Suprapubic skin (tissue), 4 donors: Measurements from ENCODE around the gene HDGFL1. TPM values are rescaled to one million over a fixed set of nuclear protein-coding genes. Genes with fewer than 3 reads are reported as not detected.

Source experiments
- DNase-seq, 2 donors: peaks; one replicate each; pipeline ENCODE4 v3.0.0-alpha.2; 2019; ENCODE audit warnings: low spot score in 2 of 2
- H3K27ac ChIP-seq: fragments of 200-600 bp; sonication (generic); one replicate; pipeline ENCODE4 v1.5.1; 2019
- H3K27me3 ChIP-seq: fragments of 200-600 bp; sonication (generic); one replicate; pipeline ENCODE4 v1.5.1; 2019
- H3K36me3 ChIP-seq: fragments of 200-600 bp; sonication (generic); one replicate; pipeline ENCODE4 v1.5.1; 2019
- H3K4me1 ChIP-seq: fragments of 200-600 bp; sonication (generic); one replicate; pipeline ENCODE4 v1.5.1; 2019
- H3K4me3 ChIP-seq: fragments of 200-600 bp; sonication (generic); one replicate; pipeline ENCODE4 v1.5.1; 2019; ENCODE audit warnings: mild to moderate bottlenecking
- H3K9me3 ChIP-seq: fragments of 200-600 bp; sonication (generic); one replicate; pipeline ENCODE4 v1.5.1; 2019
- CTCF ChIP-seq, 2 donors: fragments of 200-600 bp in 1 of 2; fragments of 450-650 bp in 1 of 2; sonication (generic) in 1 of 2; IDR thresholded peaks; one replicate each; pipeline ENCODE4 v1.5.1; 2016 to 2019; ENCODE audit warnings: antibody characterized with exemption in 2 of 2, mild to moderate bottlenecking in 1 of 2, moderate library complexity in 1 of 2
- EP300 ChIP-seq: sonication (generic); formaldehyde crosslinking; IDR thresholded peaks from one replicate; pipeline ENCODE4 v1.6.1; 2017; ENCODE audit warnings: antibody characterized with exemption
- POLR2A ChIP-seq, 2 donors: fragments of 450-650 bp; IDR thresholded peaks; one replicate each; pipeline ENCODE4 v1.6.1; 2017; ENCODE audit warnings: antibody characterized with exemption in 2 of 2, mild to moderate bottlenecking in 2 of 2, moderate library complexity in 2 of 2
- POLR2AphosphoS5 ChIP-seq, 3 donors: sonication (generic); formaldehyde crosslinking; IDR thresholded peaks; one replicate each; pipeline ENCODE4 v1.6.1; 2017; ENCODE audit warnings: antibody characterized with exemption in 3 of 3
- WGBS: methylation state at CpG from one replicate; pipeline ENCODE4 v1.1.5; 2018; 5-methylcytosine and 5-hydroxymethylcytosine counted together
- total RNA-seq, 4 donors: library from RNA; depleted of rRNA; stranded (reverse); fragments of >200 nt; gene quantifications; one replicate each; pipeline ENCODE4 v1.1.0, GENCODE V29; 2016

Gene HDGFL1
- total RNA-seq, 4 donors from 2014 or later = not detected

- Histone ChIP-seq H3K4me3 (no peak overlapping the region), H3K36me3 (no peaks in the 10 kb centered on the region), H3K9me3 (no peaks in the 10 kb centered on the region), H3K4me1 (no peaks in the 10 kb centered on the region), H3K27me3 (no peaks in the 10 kb centered on the region), H3K27ac (no peak overlapping the region)
- WGBS = 93% methylated on average over 5 of the region's 5 CpGs
- DNase-seq = no peak
- TF ChIP-seq CTCF (IDR thresholded peaks at IDR 0.05) (no peak), POLR2AphosphoS5 (IDR thresholded peaks at IDR 0.05) (no peak), EP300 (no peak), POLR2A (IDR thresholded peaks at IDR 0.05) (no peak)
Observed at GRCh38 chr6:22579439-22579838, 10.1 kb downstream of the HDGFL1 start.

- Histone ChIP-seq H3K36me3 (no peaks in the 10 kb centered on the region), H3K9me3 (no peaks in the 10 kb centered on the region), H3K4me3 (no peak overlapping the region), H3K27me3 (no peaks in the 10 kb centered on the region), H3K27ac (no peak overlapping the region), H3K4me1 (no peaks in the 10 kb centered on the region)
- 90% methylated on average over 5 of the region's 5 CpGs for WGBS
- no peak for TF ChIP-seq POLR2AphosphoS5 (IDR thresholded peaks at IDR 0.05)
- no peak for TF ChIP-seq EP300
- TF ChIP-seq POLR2A (IDR thresholded peaks at IDR 0.05) = no peak
- TF ChIP-seq CTCF (IDR thresholded peaks at IDR 0.05) = no peak
- DNase-seq = no peak
Observed at GRCh38 chr6:22580337-22580736, 11.0 kb downstream of the HDGFL1 start.

- no peak for DNase-seq
- Histone ChIP-seq H3K27ac (no peak overlapping the region), H3K4me1 (no peaks in the 10 kb centered on the region), H3K4me3 (no peak overlapping the region), H3K9me3 (no peaks in the 10 kb centered on the region), H3K27me3 (no peaks in the 10 kb centered on the region), H3K36me3 (no peaks in the 10 kb centered on the region)
- WGBS = 88% methylated on average over 4 of the region's 4 CpGs
- TF ChIP-seq POLR2A (IDR thresholded peaks at IDR 0.05) (no peak), POLR2AphosphoS5 (IDR thresholded peaks at IDR 0.05) (no peak)
Observed at GRCh38 chr6:22582417-22583205, 13.2 kb downstream of the HDGFL1 start.

- WGBS = 90% methylated on average over 5 of the region's 5 CpGs
- H3K9me3 ChIP-seq = no peaks in the 10 kb centered on the region
- H3K27ac ChIP-seq = no peak overlapping the region
- H3K36me3 ChIP-seq = no peaks in the 10 kb centered on the region
- no peak for DNase-seq
- H3K4me3 ChIP-seq = no peak overlapping the region
- no peaks in the 10 kb centered on the region for H3K4me1 ChIP-seq
- H3K27me3 ChIP-seq = no peaks in the 10 kb centered on the region
- no peak for TF ChIP-seq EP300
- no peak for TF ChIP-seq POLR2A (IDR thresholded peaks at IDR 0.05)
- TF ChIP-seq POLR2AphosphoS5 (IDR thresholded peaks at IDR 0.05) = no peak
- TF ChIP-seq CTCF (IDR thresholded peaks at IDR 0.05) = no peak
Observed at GRCh38 chr6:22583230-22583629, 13.9 kb downstream of the HDGFL1 start.

GRCh38 chr6:22583927-22584326 lies 14.6 kb downstream of the HDGFL1 start:
- H3K27me3 ChIP-seq = no peaks in the 10 kb centered on the region
- no peak overlapping the region for H3K27ac ChIP-seq
- no peak overlapping the region for H3K4me3 ChIP-seq
- WGBS = 95% methylated on average over 1 of the region's 1 CpG
- TF ChIP-seq EP300 (no peak), POLR2A (IDR thresholded peaks at IDR 0.05) (no peak), POLR2AphosphoS5 (IDR thresholded peaks at IDR 0.05) (no peak), CTCF (IDR thresholded peaks at IDR 0.05) (no peak)
- no peaks in the 10 kb centered on the region for H3K4me1 ChIP-seq
- H3K9me3 ChIP-seq = no peaks in the 10 kb centered on the region
- no peaks in the 10 kb centered on the region for H3K36me3 ChIP-seq
- no peak for DNase-seq
